Sigmoid colon (tissue), 7 donors: ENCODE results near the gene DHRS9. TPM values are rescaled to one million over a fixed set of nuclear protein-coding genes. Genes with fewer than 3 reads are reported as not detected.

Source experiments
- DNase-seq: peaks from one replicate; pipeline ENCODE4 v3.0.0-alpha.2; 2019
- H3K27ac ChIP-seq, 4 donors: fragments of 200-600 bp; sonication (generic); one replicate each; pipeline ENCODE4 v1.5.1; 2016 to 2019; ENCODE audit warnings: mild to moderate bottlenecking in 1 of 4
- H3K27me3 ChIP-seq, 3 donors: fragments of 200-600 bp; sonication (generic); one replicate each; pipeline ENCODE4 v1.5.1; 2019; ENCODE audit warnings: mild to moderate bottlenecking in 1 of 3
- H3K36me3 ChIP-seq, 4 donors: fragments of 200-600 bp; sonication (generic); one replicate each; pipeline ENCODE4 v1.5.1; 2016 to 2019
- H3K4me1 ChIP-seq, 4 donors: fragments of 200-600 bp; sonication (generic); one replicate each; pipeline ENCODE4 v1.5.1; 2017 to 2019
- H3K4me3 ChIP-seq, 4 donors: fragments of 200-600 bp; sonication (generic); one replicate each; pipeline ENCODE4 v1.5.1; 2017 to 2019; ENCODE audit warnings: mild to moderate bottlenecking in 2 of 4, moderate library complexity in 1 of 4
- H3K9me3 ChIP-seq, 4 donors: fragments of 200-600 bp in 3 of 4; sonication (generic) in 3 of 4; one replicate each; pipeline versions ENCODE4 v1.5.1 to v1.6.1; 2013 to 2019
- CTCF ChIP-seq, 4 experiments: fragments of 450-650 bp in 3 of 4; fragments of 200-600 bp in 1 of 4; IDR thresholded peaks; one replicate each; pipeline ENCODE4 v1.5.1; 2016 to 2019; ENCODE audit warnings: antibody characterized with exemption in 4 of 4, mild to moderate bottlenecking in 3 of 4, moderate library complexity in 2 of 4
- EP300 ChIP-seq, 4 donors: sonication (generic); formaldehyde crosslinking; IDR thresholded peaks; one replicate each; pipeline ENCODE4 v1.6.1; 2017; ENCODE audit warnings: antibody characterized with exemption in 4 of 4
- POLR2A ChIP-seq, 2 donors: fragments of 450-650 bp; IDR thresholded peaks; one replicate each; pipeline ENCODE4 v1.6.1; 2016; ENCODE audit warnings: antibody characterized with exemption in 2 of 2, mild to moderate bottlenecking in 2 of 2, moderate library complexity in 2 of 2
- POLR2AphosphoS5 ChIP-seq, 4 donors: sonication (generic); formaldehyde crosslinking; IDR thresholded peaks; one replicate each; pipeline ENCODE4 v1.6.1; 2017; ENCODE audit warnings: antibody characterized with exemption in 4 of 4
- WGBS, 2 donors: extraction: QIAGEN DNeasy Blood & Tissue Kit; methylation state at CpG; one replicate each; pipeline ENCODE4 v1.1.7; 2013; 5-methylcytosine and 5-hydroxymethylcytosine counted together
- intact Hi-C: fragments of 100-400 bp; cut with DNase I; formaldehyde crosslinking; loops from one replicate; pipeline ENCODE4 v1.15.1; 2023
- polyA plus RNA-seq, 3 donors: library from polyadenylated mRNA; stranded (reverse); fragments of 200-250 nt; gene quantifications; one replicate each; pipeline ENCODE4 v1.2.3, GENCODE V29; 2013
- total RNA-seq, 4 donors: library from RNA; depleted of rRNA; stranded (reverse); fragments of >200 nt; gene quantifications; one replicate each; pipeline ENCODE4 v1.1.0, GENCODE V29; 2016
- donor health status: healthy with polysubstance abuse.
- donor health status: Bipolar disorder and iron deficiency.
- donor health status: healthy.

The DHRS9 gene
- total and polyA plus RNA-seq, 7 donors = 0.36 to 150 (median 1.3) TPM

DNA sequence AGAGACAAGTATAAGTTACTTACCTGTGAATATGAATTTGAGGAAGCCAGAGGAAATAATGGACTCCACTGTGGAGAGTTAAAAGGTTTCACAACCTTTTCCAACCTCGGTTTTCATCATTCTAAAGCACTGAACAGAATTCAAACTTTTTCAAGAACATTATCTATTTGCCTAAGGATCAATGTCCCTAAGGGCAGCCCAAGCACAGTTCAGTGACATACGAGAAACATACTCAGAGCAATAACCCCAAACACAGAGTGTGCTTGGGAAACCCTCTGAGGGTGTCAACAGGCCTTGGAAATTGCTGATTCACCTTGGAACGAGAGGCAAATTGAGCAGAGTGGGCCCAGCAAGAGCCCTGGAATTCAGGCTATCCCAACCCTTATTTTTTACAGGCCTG, 38.2 kb upstream of the DHRS9 start, which contains the start of gene ABCB11:
TSS of gene ABCB11 (minus strand) at position 123 of the 400 bp plus-strand sequence. CDS start 13,199 bp downstream, outside the sequence.
- 85 to 89% methylated on average over 3 of the region's 3 CpGs for WGBS, 2 donors
- Histone ChIP-seq H3K27me3 (no peaks in the 10 kb centered on the region), H3K36me3 (no peaks in the 10 kb centered on the region), H3K4me1 (no peaks in the 10 kb centered on the region), H3K4me3 (no peak within 1 kb of the TSS), H3K9me3 (no peaks in the 10 kb centered on the region), H3K27ac (no peak within 1 kb of the TSS)
- intact Hi-C loops = no loop called here
- TF ChIP-seq POLR2AphosphoS5 (IDR thresholded peaks at IDR 0.05) (no peak), EP300 (IDR thresholded peaks at IDR 0.05) (no peak), CTCF (IDR thresholded peaks at IDR 0.05) (no peak), POLR2A (IDR thresholded peaks at IDR 0.05) (no peak)
- no peak for DNase-seq

- H3K27ac ChIP-seq = no peak overlapping the region
- WGBS, 2 donors = 13 to 44% methylated on average over 1 of the region's 1 CpG
Measured at GRCh38 chr2:169034256-169034655, 35.1 kb upstream of the DHRS9 start.

GRCh38 chr2:169034984-169035544, 34.3 kb upstream of the DHRS9 start:
- no peak for DNase-seq
- no peak overlapping the region for H3K27ac ChIP-seq

More at GRCh38 chr2:169034256-169034655, 35.1 kb upstream of the DHRS9 start:
- Histone ChIP-seq H3K27me3 (no peaks in the 10 kb centered on the region), H3K4me1 (no peaks in the 10 kb centered on the region), H3K36me3 (no peaks in the 10 kb centered on the region), H3K9me3 (no peaks in the 10 kb centered on the region), H3K4me3 (no peak overlapping the region)
- no peak for TF ChIP-seq CTCF (IDR thresholded peaks at IDR 0.05)
- TF ChIP-seq EP300 (IDR thresholded peaks at IDR 0.05) = no peak
- no peak for TF ChIP-seq POLR2A (IDR thresholded peaks at IDR 0.05)
- no peak for TF ChIP-seq POLR2AphosphoS5 (IDR thresholded peaks at IDR 0.05)
- DNase-seq = no peak
- intact Hi-C loops = no loop called here

GRCh38 chr2:169035887-169036286, 33.5 kb upstream of the DHRS9 start:
- H3K4me3 ChIP-seq = no peak overlapping the region
- DNase-seq = no peak
- H3K9me3 ChIP-seq = no peaks in the 10 kb centered on the region
- H3K27me3 ChIP-seq = no peaks in the 10 kb centered on the region
- no peak overlapping the region for H3K27ac ChIP-seq
- no peaks in the 10 kb centered on the region for H3K4me1 ChIP-seq
- H3K36me3 ChIP-seq = no peaks in the 10 kb centered on the region
- TF ChIP-seq EP300 (IDR thresholded peaks at IDR 0.05) = no peak
- TF ChIP-seq POLR2A (IDR thresholded peaks at IDR 0.05) = no peak
- TF ChIP-seq CTCF (IDR thresholded peaks at IDR 0.05) = no peak
- TF ChIP-seq POLR2AphosphoS5 (IDR thresholded peaks at IDR 0.05) = no peak
- intact Hi-C loops = no loop called here
- 86 to 95% methylated on average over 1 of the region's 1 CpG for WGBS, 2 donors

More at GRCh38 chr2:169034984-169035544, 34.3 kb upstream of the DHRS9 start:
- TF ChIP-seq POLR2AphosphoS5 (IDR thresholded peaks at IDR 0.05) (no peak), POLR2A (IDR thresholded peaks at IDR 0.05) (no peak)
- Histone ChIP-seq H3K36me3 (no peaks in the 10 kb centered on the region), H3K27me3 (no peaks in the 10 kb centered on the region), H3K4me3 (no peak overlapping the region), H3K4me1 (no peaks in the 10 kb centered on the region), H3K9me3 (no peaks in the 10 kb centered on the region)
- intact Hi-C loops = no loop called here

DNA sequence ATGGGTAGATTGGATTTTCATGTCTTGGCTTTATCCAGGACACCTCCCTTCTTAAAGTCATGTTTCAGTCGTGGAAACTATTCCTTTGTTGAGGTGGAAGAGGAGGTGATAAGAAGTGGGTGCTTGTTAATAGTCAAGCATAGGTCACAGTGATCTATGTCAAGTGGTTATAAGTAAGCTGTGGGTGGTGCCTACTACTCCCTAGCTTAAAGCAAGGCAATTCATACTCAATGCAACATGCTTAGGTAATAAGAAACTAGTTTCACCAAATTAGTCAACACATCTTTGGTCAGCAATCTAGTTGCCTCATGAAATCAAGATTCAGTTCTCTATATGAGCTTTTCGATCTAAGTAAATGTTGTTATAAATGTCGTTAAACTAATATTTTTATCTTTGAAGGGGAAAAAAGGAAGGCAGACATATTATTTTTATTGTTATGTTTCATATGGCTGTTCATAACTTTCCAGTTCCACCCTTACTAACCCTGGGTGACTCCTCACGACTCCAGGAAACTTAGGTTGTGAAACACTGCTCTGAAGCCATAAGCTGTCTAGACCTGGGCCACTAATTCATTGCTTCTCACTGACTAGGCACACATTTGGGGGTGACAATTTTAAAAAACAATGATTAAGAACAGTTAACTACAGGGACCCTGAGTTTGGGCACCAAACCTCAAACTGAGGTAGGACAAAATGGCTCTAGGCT, 32.5 kb upstream of the DHRS9 start:
- intact Hi-C loops = no loop called here
- H3K4me3 ChIP-seq = no peak overlapping the region
- H3K9me3 ChIP-seq = no peaks in the 10 kb centered on the region
- no peaks in the 10 kb centered on the region for H3K36me3 ChIP-seq
- H3K27me3 ChIP-seq = no peaks in the 10 kb centered on the region
- H3K27ac ChIP-seq = no peak overlapping the region
- 77% methylated on average over 4 of the region's 4 CpGs for WGBS, 2 donors
- DNase-seq = no peak
- TF ChIP-seq POLR2A (IDR thresholded peaks at IDR 0.05) (no peak), POLR2AphosphoS5 (IDR thresholded peaks at IDR 0.05) (no peak), EP300 (IDR thresholded peaks at IDR 0.05) (no peak), CTCF (IDR thresholded peaks at IDR 0.05) (no peak)
- H3K4me1 ChIP-seq = no peaks in the 10 kb centered on the region
